Tibial artery (tissue), 4 donors: ENCODE data around the gene ADAM23.

Experiments used
- DNase-seq, 2 donors: peaks; one replicate each; pipeline ENCODE4 v3.0.0-alpha.2; 2019
- H3K27ac ChIP-seq, 2 donors: fragments of 200-600 bp; sonication (generic) in 1 of 2; 1 replicate in 1 of 2; 2 replicates in 1 of 2; pipeline ENCODE4 v1.5.1; 2018 to 2019; ENCODE audit warnings: mild to moderate bottlenecking in 1 of 2
- H3K27me3 ChIP-seq, 2 donors: fragments of 200-600 bp; sonication (generic) in 1 of 2; one replicate each; pipeline versions ENCODE4 v1.5.1 to v1.6.0; 2016 to 2019
- H3K36me3 ChIP-seq, 3 donors: fragments of 200-600 bp; sonication (generic) in 2 of 3; one replicate each; pipeline ENCODE4 v1.5.1; 2016 to 2019; ENCODE audit warnings: mild to moderate bottlenecking in 2 of 3
- H3K4me1 ChIP-seq, 4 donors: fragments of 200-600 bp; sonication (generic) in 2 of 4; 1 replicate in 3 of 4; 2 replicates in 1 of 4; pipeline ENCODE4 v1.5.1; 2016 to 2019
- H3K4me3 ChIP-seq, 2 donors: fragments of 200-600 bp; sonication (generic) in 1 of 2; 1 replicate in 1 of 2; 2 replicates in 1 of 2; pipeline ENCODE4 v1.5.1; 2018 to 2019; ENCODE audit warnings: mild to moderate bottlenecking in 2 of 2
- H3K9me3 ChIP-seq, 3 donors: fragments of 200-600 bp; sonication (generic) in 1 of 3; one replicate each; pipeline ENCODE4 v1.5.1; 2016 to 2019
- intact Hi-C: fragments of 100-400 bp; cut with DNase I; formaldehyde crosslinking; loops from one replicate; pipeline ENCODE4 v1.15.0; 2023; ENCODE audit warnings: low total_unique reads
- TF ChIP-seq, protein P1 (sequence below), 2 experiments: fragments of 200-600 bp in 1 of 2; fragments of 450-650 bp in 1 of 2; IDR thresholded peaks; one replicate each; pipeline ENCODE4 v1.5.1; 2017 to 2019; ENCODE audit warnings: antibody characterized with exemption in 2 of 2, mild to moderate bottlenecking in 1 of 2, moderate library complexity in 1 of 2

Gene ADAM23

GRCh38 chr2:206433686-206434085 is 9.6 kb upstream of the ADAM23 start:
- no peak overlapping the region for H3K27ac ChIP-seq
- H3K9me3 ChIP-seq, result no peaks in the 10 kb centered on the region
- peaks cover 0 to 5% of the 10 kb centered on the region in 2 donors for H3K27me3 ChIP-seq
- intact Hi-C loops, result no loop called here
- TF ChIP-seq, protein P1, sequence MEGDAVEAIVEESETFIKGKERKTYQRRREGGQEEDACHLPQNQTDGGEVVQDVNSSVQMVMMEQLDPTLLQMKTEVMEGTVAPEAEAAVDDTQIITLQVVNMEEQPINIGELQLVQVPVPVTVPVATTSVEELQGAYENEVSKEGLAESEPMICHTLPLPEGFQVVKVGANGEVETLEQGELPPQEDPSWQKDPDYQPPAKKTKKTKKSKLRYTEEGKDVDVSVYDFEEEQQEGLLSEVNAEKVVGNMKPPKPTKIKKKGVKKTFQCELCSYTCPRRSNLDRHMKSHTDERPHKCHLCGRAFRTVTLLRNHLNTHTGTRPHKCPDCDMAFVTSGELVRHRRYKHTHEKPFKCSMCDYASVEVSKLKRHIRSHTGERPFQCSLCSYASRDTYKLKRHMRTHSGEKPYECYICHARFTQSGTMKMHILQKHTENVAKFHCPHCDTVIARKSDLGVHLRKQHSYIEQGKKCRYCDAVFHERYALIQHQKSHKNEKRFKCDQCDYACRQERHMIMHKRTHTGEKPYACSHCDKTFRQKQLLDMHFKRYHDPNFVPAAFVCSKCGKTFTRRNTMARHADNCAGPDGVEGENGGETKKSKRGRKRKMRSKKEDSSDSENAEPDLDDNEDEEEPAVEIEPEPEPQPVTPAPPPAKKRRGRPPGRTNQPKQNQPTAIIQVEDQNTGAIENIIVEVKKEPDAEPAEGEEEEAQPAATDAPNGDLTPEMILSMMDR (IDR thresholded peaks at IDR 0.05), result no peak
- no peaks in the 10 kb centered on the region for H3K4me1 ChIP-seq
- H3K36me3 ChIP-seq, result no peaks in the 10 kb centered on the region
- no peak overlapping the region for H3K4me3 ChIP-seq
- no peak for DNase-seq

DNA sequence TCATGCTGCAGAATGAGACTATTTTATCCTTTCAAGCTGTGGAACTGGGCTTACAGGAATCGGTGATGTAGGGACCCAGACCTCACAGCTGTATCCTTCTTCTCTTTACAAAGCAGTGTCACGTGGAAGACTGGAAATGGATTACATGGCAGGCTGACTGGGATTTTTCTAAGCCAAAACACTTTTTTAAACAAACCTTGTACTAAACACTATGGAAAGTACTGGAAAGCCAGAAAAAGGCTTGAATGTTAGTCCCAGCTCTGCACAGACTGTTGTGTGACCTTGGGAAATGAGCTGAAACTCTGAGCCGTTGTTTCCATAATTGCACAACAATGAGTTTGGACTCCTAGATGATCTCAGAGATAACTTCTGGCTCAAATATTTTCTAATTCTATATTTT is 7.6 kb upstream of the ADAM23 start:
- TF ChIP-seq, protein P1 (IDR thresholded peaks at IDR 0.05), result no peak
- intact Hi-C loops, result no loop called here
- no peak overlapping the region for H3K27ac ChIP-seq
- no peak overlapping the region for H3K4me3 ChIP-seq
- no peaks in the 10 kb centered on the region for H3K9me3 ChIP-seq
- no peak for DNase-seq
- H3K4me1 ChIP-seq, result no peaks in the 10 kb centered on the region
- no peaks in the 10 kb centered on the region for H3K36me3 ChIP-seq
- H3K27me3 ChIP-seq, result peaks cover 0 to 17% of the 10 kb centered on the region in 2 donors

- TF ChIP-seq, protein P1 (IDR thresholded peaks at IDR 0.05), result no peak
- peaks cover 0 to 10% (median 8%) of the 10 kb centered on the region in 4 donors for H3K4me1 ChIP-seq
- H3K9me3 ChIP-seq, result no peaks in the 10 kb centered on the region
- peaks cover 0 to 35% of the 10 kb centered on the region in 2 donors for H3K27me3 ChIP-seq
- no peak for DNase-seq
- no peaks in the 10 kb centered on the region for H3K36me3 ChIP-seq
- no peak overlapping the region for H3K4me3 ChIP-seq
- intact Hi-C loops, result no loop called here
- no peak overlapping the region for H3K27ac ChIP-seq
Measured at GRCh38 chr2:206438196-206438724, 5.1 kb upstream of the ADAM23 start.

GRCh38 chr2:206442474-206442832 is 879 bp upstream of the ADAM23 start:
- Histone ChIP-seq H3K4me3 (peak overlapping the region; percentile 48 to 54), H3K27ac (no peak overlapping the region), H3K9me3 (no peaks in the 10 kb centered on the region), H3K4me1 (peaks cover 0 to 17% (median 14%) of the 10 kb centered on the region in 4 donors), H3K36me3 (no peaks in the 10 kb centered on the region), H3K27me3 (peaks cover 0 to 42% of the 10 kb centered on the region in 2 donors)
- intact Hi-C loops, result no loop called here
- DNase-seq, result no peak
- TF ChIP-seq, protein P1 (IDR thresholded peaks at IDR 0.05), result no peak

- DNase-seq, result no peak
Measured at GRCh38 chr2:206443735-206444527, 599 bp downstream of the ADAM23 start.

More at GRCh38 chr2:206443735-206444527, 599 bp downstream of the ADAM23 start:
- H3K4me3 ChIP-seq, result peak overlapping the region; percentile 48 to 54
- no peaks in the 10 kb centered on the region for H3K9me3 ChIP-seq
- no peak overlapping the region for H3K27ac ChIP-seq
- TF ChIP-seq, protein P1 (IDR thresholded peaks at IDR 0.05), result no peak
- intact Hi-C loops, result no loop called here
- H3K27me3 ChIP-seq, result peaks cover 0 to 37% of the 10 kb centered on the region in 2 donors
- H3K4me1 ChIP-seq, result peaks cover 0 to 17% (median 14%) of the 10 kb centered on the region in 4 donors
- no peaks in the 10 kb centered on the region for H3K36me3 ChIP-seq
